Endodermal cell (in vitro differentiated cells): ENCODE results near the gene BOK. TPM values are rescaled to one million over a fixed set of nuclear protein-coding genes. Genes with fewer than 3 reads are reported as not detected.

Experiments used
- DNase-seq: peaks from one replicate; pipeline ENCODE4 v3.0.0-alpha.2; 2017
- H3K27ac ChIP-seq: 2 replicates; pipeline ENCODE4 v1.5.1; 2013; ENCODE audit warnings: mild to moderate bottlenecking, low read depth, low read length, moderate library complexity
- H3K27me3 ChIP-seq: 2 replicates; pipeline ENCODE4 v1.6.1; 2013; ENCODE audit warnings: mild to moderate bottlenecking, low read length, moderate library complexity; ENCODE audit not compliant: insufficient read depth, control insufficient read depth, poor library complexity, severe bottlenecking
- H3K36me3 ChIP-seq: 2 replicates; pipeline ENCODE4 v1.7.0; 2013; ENCODE audit warnings: mild to moderate bottlenecking, low read length, moderate library complexity; ENCODE audit not compliant: control insufficient read depth, insufficient read depth
- H3K4me1 ChIP-seq: one replicate; pipeline ENCODE4 v1.7.0; 2013; ENCODE audit warnings: low read length; ENCODE audit not compliant: control insufficient read depth, insufficient read depth
- H3K4me3 ChIP-seq: 2 replicates; pipeline ENCODE4 v1.5.1; 2013; ENCODE audit warnings: mild to moderate bottlenecking, low read length, moderate library complexity
- H3K9ac ChIP-seq: 2 replicates; pipeline ENCODE4 v1.6.1; 2013; ENCODE audit warnings: mild to moderate bottlenecking, low read length, moderate library complexity; ENCODE audit not compliant: poor library complexity, severe bottlenecking; ENCODE audit errors: extremely low read depth
- H3K9me3 ChIP-seq: 2 replicates; pipeline ENCODE4 v1.6.1; 2013; ENCODE audit warnings: mild to moderate bottlenecking, low read length, moderate library complexity; ENCODE audit not compliant: control insufficient read depth
- H3K27ac Mint-ChIP-seq: 2 replicates; pipeline ENCODE4 v1.8.0; 2020; ENCODE audit warnings: mixed read lengths
- H3K27me3 Mint-ChIP-seq: 2 replicates; pipeline ENCODE4 v1.8.0; 2021; ENCODE audit warnings: mild to moderate bottlenecking, mixed read lengths; ENCODE audit not compliant: insufficient read depth
- H3K36me3 Mint-ChIP-seq: 2 replicates; pipeline ENCODE4 v1.8.0; 2020; ENCODE audit warnings: low read depth, mixed read lengths
- H3K4me1 Mint-ChIP-seq: 2 replicates; pipeline ENCODE4 v1.8.0; 2020; ENCODE audit warnings: mixed read lengths
- H3K4me3 Mint-ChIP-seq: 2 replicates; pipeline ENCODE4 v1.8.0; 2020; ENCODE audit warnings: mild to moderate bottlenecking, moderate library complexity, mixed read lengths
- H3K9me3 Mint-ChIP-seq: 2 replicates; pipeline ENCODE4 v1.8.0; 2020; ENCODE audit warnings: mild to moderate bottlenecking, mixed read lengths
- CTCF ChIP-seq: fragments of 200-600 bp; sonication (generic); conservative IDR thresholded peaks from 2 replicates; pipeline ENCODE4 v1.5.0; 2021; ENCODE audit warnings: antibody characterized with exemption, mild to moderate bottlenecking
- WGBS, 2 experiments: methylation state at CpG; one replicate each; pipeline versions ENCODE4 v1.1.5 to v1.1.7; 2013; ENCODE audit warnings: missing lambda C conversion rate in 2 of 2, mixed read lengths in 1 of 2; ENCODE audit not compliant: insufficient coverage in 1 of 2, insufficient read length in 1 of 2; 5-methylcytosine and 5-hydroxymethylcytosine counted together
- total RNA-seq, 2 donors: library from RNA; stranded (reverse); fragmentation: NEBNext Ultra II Directional in 1 of 2; extraction: Animal tissue kit (Norgen Biotek cat#: 25700) in 1 of 2; gene quantifications; 2 replicates in 1 of 2; 3 replicates in 1 of 2; pipeline ENCODE4 v1.2.1, GENCODE V29; 2021

BOK gene
- total RNA-seq, 2 donors from 2014 or later, result 23.4 to 24.5 TPM

GRCh38 chr2:241592126-241592845, 33.7 kb downstream of the BOK start:
- H3K27me3 ChIP-seq, result no peaks in the 10 kb centered on the region
- no peak for DNase-seq
- no peaks in the 10 kb centered on the region for H3K4me1 ChIP-seq
- no peak overlapping the region for H3K27ac ChIP-seq
- H3K4me3 Mint-ChIP-seq, result no peak overlapping the region
- H3K9ac ChIP-seq, result no peak overlapping the region
- H3K27ac Mint-ChIP-seq, result peak overlapping the region; percentile 64
- no peaks in the 10 kb centered on the region for H3K27me3 Mint-ChIP-seq
- H3K36me3 ChIP-seq, result peaks cover 31% of the 10 kb centered on the region
- H3K4me1 Mint-ChIP-seq, result no peaks in the 10 kb centered on the region
- peaks cover 24% of the 10 kb centered on the region for H3K9me3 ChIP-seq
- peaks cover 20% of the 10 kb centered on the region for H3K9me3 Mint-ChIP-seq
- H3K36me3 Mint-ChIP-seq, result peaks cover 22% of the 10 kb centered on the region
- no peak overlapping the region for H3K4me3 ChIP-seq
- TF ChIP-seq CTCF, result no peak
- 92 to 93% methylated on average over 15 to 18 of the region's 18 CpGs for WGBS, 2 experiments

GRCh38 chr2:241593271-241593670, 34.7 kb downstream of the BOK start:
- H3K36me3 ChIP-seq, result peaks cover 31% of the 10 kb centered on the region
- WGBS, 2 experiments, result 92 to 94% methylated on average over 14 to 16 of the region's 16 CpGs
- peaks cover 14% of the 10 kb centered on the region for H3K9me3 ChIP-seq
- H3K27ac ChIP-seq, result no peak overlapping the region
- Mint-ChIP-seq H3K27me3 (no peaks in the 10 kb centered on the region), H3K27ac (no peak overlapping the region), H3K4me1 (no peaks in the 10 kb centered on the region), H3K9me3 (peaks cover 10% of the 10 kb centered on the region), H3K36me3 (peaks cover 25% of the 10 kb centered on the region), H3K4me3 (no peak overlapping the region)
- no peak for TF ChIP-seq CTCF
- no peaks in the 10 kb centered on the region for H3K27me3 ChIP-seq
- no peak overlapping the region for H3K4me3 ChIP-seq
- no peaks in the 10 kb centered on the region for H3K4me1 ChIP-seq
- H3K9ac ChIP-seq, result no peak overlapping the region
- DNase-seq, result no peak

GRCh38 chr2:241595600-241596140, 37.1 kb downstream of the BOK start:
- DNase-seq, result peak; percentile 92
- H3K36me3 Mint-ChIP-seq, result peaks cover 45% of the 10 kb centered on the region
- H3K4me3 Mint-ChIP-seq, result no peak overlapping the region
- WGBS, 2 experiments, result 93 to 98% methylated on average over 11 to 15 of the region's 15 CpGs
- H3K27ac Mint-ChIP-seq, result no peak overlapping the region
- no peak overlapping the region for H3K4me3 ChIP-seq
- peak; percentile 77 for TF ChIP-seq CTCF
- peaks cover 35% of the 10 kb centered on the region for H3K36me3 ChIP-seq
- no peak overlapping the region for H3K27ac ChIP-seq
- H3K4me1 Mint-ChIP-seq, result no peaks in the 10 kb centered on the region
- no peak overlapping the region for H3K9ac ChIP-seq
- no peaks in the 10 kb centered on the region for H3K27me3 ChIP-seq
- H3K27me3 Mint-ChIP-seq, result no peaks in the 10 kb centered on the region
- H3K9me3 ChIP-seq, result no peaks in the 10 kb centered on the region
- no peaks in the 10 kb centered on the region for H3K9me3 Mint-ChIP-seq
- H3K4me1 ChIP-seq, result no peaks in the 10 kb centered on the region
